CD4-positive, alpha-beta memory T cell (primary cell): ENCODE data around the gene RNU6-1. TPM values are rescaled to one million over a fixed set of nuclear protein-coding genes. Genes with fewer than 3 reads are reported as not detected.

Source experiments
- CTCF ChIA-PET: fragments of 350-600 bp; sonication (Branson Sonifier 250); formaldehyde crosslinking; loops from one replicate; lab custom pipeline; 2021; ENCODE audit warnings: inconsistent platforms; ENCODE audit not compliant: partially characterized antibody; lab: Charles Lee
- POLR2A ChIA-PET: fragments of 350-600 bp; sonication (Branson Sonifier 250); formaldehyde crosslinking; loops from one replicate; lab custom pipeline; 2021; ENCODE audit not compliant: partially characterized antibody; lab: Charles Lee
- DNase-seq, 5 donors: peaks; one replicate each; pipeline versions ENCODE4 v3.0.0 to v3.0.0-alpha.2; 2020 to 2022; ENCODE audit warnings: mixed read lengths in 1 of 5
- H3K27ac ChIP-seq: one replicate; pipeline ENCODE4 v1.7.0; 2013; ENCODE audit warnings: low read depth, low read length
- H3K27me3 ChIP-seq: 2 replicates; pipeline ENCODE4 v1.7.0; 2013; ENCODE audit warnings: mild to moderate bottlenecking, low read length, moderate library complexity; ENCODE audit not compliant: insufficient read depth
- H3K36me3 ChIP-seq: 2 replicates; pipeline ENCODE4 v1.7.0; 2013; ENCODE audit warnings: mild to moderate bottlenecking, low read length, moderate library complexity; ENCODE audit not compliant: insufficient read depth
- H3K4me1 ChIP-seq: 2 replicates; pipeline ENCODE4 v1.7.0; 2013; ENCODE audit warnings: mild to moderate bottlenecking, low read length, moderate library complexity; ENCODE audit not compliant: insufficient read depth
- H3K4me3 ChIP-seq, 2 donors: one replicate each; pipeline ENCODE4 v1.7.0; 2013; ENCODE audit warnings: low read length in 2 of 2, mild to moderate bottlenecking in 1 of 2
- H3K9me3 ChIP-seq, 2 donors: one replicate each; pipeline ENCODE4 v1.7.0; 2013; ENCODE audit warnings: low read length in 2 of 2, control low read depth in 1 of 2; ENCODE audit not compliant: control insufficient read depth in 1 of 2
- H3K27ac Mint-ChIP-seq, 7 donors: one replicate each; pipeline ENCODE4 v1.8.0; 2020 to 2021; ENCODE audit warnings: mixed read lengths in 7 of 7, mild to moderate bottlenecking in 6 of 7, inconsistent platforms in 3 of 7, moderate library complexity in 3 of 7
- H3K27me3 Mint-ChIP-seq, 2 donors: one replicate each; pipeline ENCODE4 v1.8.0; 2020 to 2021; ENCODE audit warnings: mixed read lengths in 2 of 2
- H3K36me3 Mint-ChIP-seq, 2 donors: one replicate each; pipeline ENCODE4 v1.8.0; 2020 to 2021; ENCODE audit warnings: mixed read lengths in 2 of 2, inconsistent platforms in 1 of 2, mild to moderate bottlenecking in 1 of 2
- H3K4me1 Mint-ChIP-seq, 4 donors: one replicate each; pipeline ENCODE4 v1.8.0; 2020 to 2021; ENCODE audit warnings: mixed read lengths in 4 of 4, mild to moderate bottlenecking in 1 of 4
- H3K4me3 Mint-ChIP-seq, 8 donors: one replicate each; pipeline ENCODE4 v1.8.0; 2020 to 2021; ENCODE audit warnings: mixed read lengths in 8 of 8, mild to moderate bottlenecking in 7 of 8, moderate library complexity in 6 of 8, inconsistent platforms in 3 of 8
- H3K9me3 Mint-ChIP-seq, 8 donors: one replicate each; pipeline ENCODE4 v1.8.0; 2020 to 2021; ENCODE audit warnings: mixed read lengths in 8 of 8, mild to moderate bottlenecking in 5 of 8, inconsistent platforms in 3 of 8, moderate library complexity in 1 of 8
- intact Hi-C: fragments of 100-400 bp; cut with micrococcal nuclease; formaldehyde crosslinking; loops from one replicate; pipeline ENCODE4 v1.15.1; 2023
- polyA plus RNA-seq, 2 donors: library from polyadenylated mRNA; unstranded; fragments of 300-500 nt; fragmentation: Illumina TruSeq; gene quantifications; one replicate each; pipeline ENCODE4 v1.2.3, GENCODE V29; 2021
- total RNA-seq, 2 experiments: library from RNA; stranded (reverse); gene quantifications; one replicate each; pipeline ENCODE4 v1.2.3, GENCODE V29; 2021

The RNU6-1 gene
- total and polyA plus RNA-seq, 4 experiments from 2014 or later: not detected

DNA sequence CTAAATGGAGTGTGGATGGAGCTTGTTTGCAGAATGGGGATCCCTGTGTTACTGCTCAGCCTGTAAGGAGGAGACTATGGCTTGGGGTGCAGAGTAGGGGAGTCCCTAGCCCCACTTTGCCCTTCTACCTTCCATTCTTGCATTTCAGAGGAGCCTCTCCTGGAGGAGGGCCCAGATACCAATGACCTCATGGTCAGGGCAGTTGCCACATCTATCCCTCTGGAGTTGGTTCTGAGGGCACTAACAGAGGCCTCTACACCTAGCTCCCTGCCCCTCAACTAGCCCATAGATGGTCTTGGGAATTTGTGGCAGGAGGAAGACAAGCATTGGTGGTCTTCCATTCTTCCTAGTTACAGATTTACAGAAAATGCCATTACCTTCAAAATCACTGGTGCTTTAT lies 8.5 kb downstream of the RNU6-1 start:
- H3K4me1 ChIP-seq: peaks cover 65% of the 10 kb centered on the region
- Mint-ChIP-seq H3K9me3 (peaks cover 0 to 9% (median 0%) of the 10 kb centered on the region in 8 donors), H3K4me1 (peaks cover 25 to 79% (median 46%) of the 10 kb centered on the region in 4 donors)

DNA sequence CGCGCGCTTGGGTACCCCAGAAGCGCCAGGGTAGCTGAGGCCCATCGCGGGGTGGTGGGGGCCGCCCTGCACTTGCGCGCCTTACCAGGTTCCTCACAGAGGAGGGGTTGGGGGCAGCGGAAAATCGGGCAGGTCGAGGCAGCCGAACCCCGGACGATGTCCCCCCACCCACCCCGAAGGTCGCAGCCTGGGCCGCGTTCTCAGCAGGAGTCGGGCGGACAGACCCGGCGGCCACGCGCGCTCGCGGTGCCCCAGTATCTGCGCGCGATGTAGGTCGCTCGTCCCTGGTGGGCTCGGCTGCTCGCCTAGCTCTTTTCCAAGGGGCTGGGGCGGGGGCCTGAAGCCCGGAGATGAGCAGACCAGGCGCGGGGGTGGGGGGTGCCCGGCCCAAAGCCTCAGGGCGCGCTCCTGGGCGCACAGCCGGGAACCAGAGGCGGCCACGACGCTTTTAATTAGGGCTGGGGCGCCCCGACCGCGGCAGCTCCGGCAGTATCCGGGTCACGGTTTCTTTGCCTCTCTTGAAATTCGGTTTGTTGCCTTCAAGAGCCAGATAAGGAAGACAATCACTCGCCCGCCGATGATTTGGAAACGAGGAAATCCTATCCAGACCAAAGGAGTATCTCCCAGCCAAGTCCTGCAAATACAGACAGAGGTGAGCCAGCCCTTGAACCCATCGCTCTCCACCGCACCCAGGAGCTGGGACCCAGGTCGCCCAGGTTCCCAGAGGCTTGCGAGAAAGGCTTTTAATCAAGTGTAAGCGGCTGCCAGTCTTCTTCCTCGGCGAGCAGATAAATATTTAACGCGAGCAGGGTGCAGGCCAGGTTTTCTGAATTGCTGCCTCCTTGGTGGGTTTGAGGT lies 10.0 kb downstream of the RNU6-1 start:
- no peaks in the 10 kb centered on the region for H3K36me3 Mint-ChIP-seq
- peak overlapping the region in 6 of 8 donors; percentile 35 to 80 (median 54) for H3K4me3 Mint-ChIP-seq
- ChIA-PET POLR2A (interaction anchor here (0.8 to 1.6 kb wide), 3 partner anchors 43 to 367 kb away, joined by 3 to 4 read pairs (median 3); no protein-coding TSS in a partner anchor), CTCF (interaction anchor here (1.8 kb wide), 1 partner anchor 373 kb away, joined by 5 read pairs; no protein-coding TSS in a partner anchor)
- Histone ChIP-seq H3K4me1 (peaks cover 61% of the 10 kb centered on the region), H3K4me3 (no peak overlapping the region), H3K36me3 (no peaks in the 10 kb centered on the region), H3K9me3 (no peaks in the 10 kb centered on the region), H3K27me3 (peaks cover 47% of the 10 kb centered on the region), H3K27ac (no peak overlapping the region)
- DNase-seq: peak in 2 of 5 donors; percentile 9 to 32
- peaks cover 30 to 77% (median 44%) of the 10 kb centered on the region in 4 donors for H3K4me1 Mint-ChIP-seq
- intact Hi-C loops: loop anchor here (10.0 kb wide), 1 partner anchor 1125 kb away; the partner anchor contains the start of gene SMAD6
- peaks cover 51 to 60% of the 10 kb centered on the region in 2 donors for H3K27me3 Mint-ChIP-seq
- H3K27ac Mint-ChIP-seq: peak overlapping the region in 1 of 7 donors; percentile 77
- peaks cover 0 to 9% (median 0%) of the 10 kb centered on the region in 8 donors for H3K9me3 Mint-ChIP-seq

More for the DNA sequence above, 8.5 kb downstream of the RNU6-1 start:
- Mint-ChIP-seq H3K27me3 (peaks cover 46 to 54% of the 10 kb centered on the region in 2 donors), H3K4me3 (peak overlapping the region in 1 of 8 donors; percentile 17), H3K27ac (peak overlapping the region in 1 of 7 donors; percentile 77), H3K36me3 (no peaks in the 10 kb centered on the region)
- CTCF ChIA-PET: interaction anchor here (0.9 to 2.7 kb wide), 4 partner anchors 16 to 374 kb away, joined by 3 to 15 read pairs (median 4); no protein-coding TSS in a partner anchor
- POLR2A ChIA-PET: interaction anchor here (2.6 kb wide), 1 partner anchor 48 kb away, joined by 16 read pairs; no protein-coding TSS in a partner anchor
- Histone ChIP-seq H3K27me3 (peaks cover 55% of the 10 kb centered on the region), H3K9me3 (no peaks in the 10 kb centered on the region), H3K36me3 (no peaks in the 10 kb centered on the region), H3K27ac (no peak overlapping the region), H3K4me3 (no peak overlapping the region)
- intact Hi-C loops: loop anchor here (10.0 kb wide), 1 partner anchor 1127 kb away; the partner anchor contains the start of gene SMAD6
- DNase-seq: peak in 1 of 5 donors; percentile 12

DNA sequence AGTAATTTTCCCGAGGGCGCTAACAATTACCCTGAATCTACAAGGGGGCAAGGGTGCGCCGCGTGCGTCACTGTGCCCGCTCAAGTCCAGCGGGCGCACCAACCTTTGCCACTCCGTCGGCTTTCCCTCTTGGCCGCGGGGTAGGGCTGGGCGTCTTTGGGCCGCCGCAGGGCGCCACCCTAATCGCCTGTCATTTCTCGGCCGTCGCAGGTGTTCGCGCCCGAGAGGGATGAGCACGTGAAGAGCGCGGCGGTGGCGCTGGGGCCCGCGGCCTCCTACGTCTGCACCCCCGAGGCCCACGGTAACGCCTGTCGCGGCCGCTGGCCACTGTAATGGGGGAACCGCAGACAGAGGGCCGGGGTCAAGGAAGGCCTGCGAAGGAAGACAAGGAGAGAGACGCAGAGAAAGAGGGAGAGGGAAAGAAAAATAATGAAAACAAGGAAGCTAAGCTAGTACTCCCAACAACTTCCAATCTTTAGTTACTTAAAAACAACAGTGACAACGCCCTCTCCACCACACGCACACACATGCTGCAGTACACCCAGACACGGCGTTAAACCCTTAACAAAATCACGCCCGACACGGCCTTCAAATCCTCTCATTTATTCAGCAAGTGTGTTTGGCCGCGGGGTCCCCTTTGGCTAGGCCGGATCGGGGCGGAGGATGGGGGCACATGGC lies 10.7 kb downstream of the RNU6-1 start:
- Histone ChIP-seq H3K27ac (no peak overlapping the region), H3K4me1 (peaks cover 62% of the 10 kb centered on the region), H3K4me3 (no peak overlapping the region), H3K27me3 (peaks cover 48% of the 10 kb centered on the region), H3K9me3 (no peaks in the 10 kb centered on the region), H3K36me3 (no peaks in the 10 kb centered on the region)
- ChIA-PET CTCF (no interaction called here), POLR2A (interaction anchor here (0.8 to 1.6 kb wide), 3 partner anchors 42 to 367 kb away, joined by 3 to 4 read pairs (median 3); no protein-coding TSS in a partner anchor)
- intact Hi-C loops: no loop called here
- H3K27me3 Mint-ChIP-seq: peaks cover 48 to 62% of the 10 kb centered on the region in 2 donors
- H3K4me3 Mint-ChIP-seq: peak overlapping the region in 7 of 8 donors; percentile 34 to 80 (median 63)
- H3K9me3 Mint-ChIP-seq: peaks cover 0 to 10% (median 0%) of the 10 kb centered on the region in 8 donors
- DNase-seq: peak in 2 of 5 donors; percentile 14 to 22
- no peaks in the 10 kb centered on the region for H3K36me3 Mint-ChIP-seq
- H3K4me1 Mint-ChIP-seq: peaks cover 29 to 77% (median 42%) of the 10 kb centered on the region in 4 donors
- peak overlapping the region in 1 of 7 donors; percentile 45 for H3K27ac Mint-ChIP-seq

DNA sequence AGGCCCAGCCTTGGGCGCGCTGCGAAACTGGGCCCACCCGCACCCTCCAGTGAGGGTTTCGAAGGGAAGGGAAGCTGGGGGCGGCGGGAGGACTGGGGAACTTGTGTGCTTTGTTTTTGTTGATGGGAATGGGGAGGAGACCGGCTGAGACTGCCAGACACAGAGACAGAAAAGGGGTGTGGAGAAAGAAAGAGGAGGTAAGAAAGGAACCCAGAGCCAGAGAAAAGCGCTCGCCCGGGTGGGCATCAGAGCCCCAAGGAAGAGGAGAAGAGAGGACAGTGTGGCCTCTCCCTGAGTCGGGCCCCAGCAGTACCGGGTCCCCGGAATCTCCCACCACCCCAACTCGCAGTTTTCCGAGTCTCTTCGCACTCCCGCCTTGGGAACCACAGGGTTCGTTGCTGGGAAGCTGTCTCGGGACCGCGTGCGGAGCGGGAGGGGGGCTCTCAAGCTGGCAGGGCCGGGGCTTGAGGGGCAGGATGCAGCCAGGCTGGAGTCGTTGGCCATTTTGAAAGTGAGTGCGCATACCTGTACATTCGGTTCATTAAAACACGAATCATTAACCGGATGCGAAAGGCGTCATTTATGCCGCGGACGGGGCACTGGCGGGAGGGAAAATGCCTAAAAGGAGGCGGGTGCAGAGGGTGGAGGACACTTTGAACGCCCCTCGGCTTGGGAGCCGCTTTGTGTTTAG lies 11.4 kb downstream of the RNU6-1 start:
- POLR2A ChIA-PET: interaction anchor here (1.3 to 1.6 kb wide), 2 partner anchors 13 to 366 kb away, joined by 3 to 4 read pairs; no protein-coding TSS in a partner anchor
- no peaks in the 10 kb centered on the region for H3K9me3 ChIP-seq
- peaks cover 32 to 77% (median 43%) of the 10 kb centered on the region in 4 donors for H3K4me1 Mint-ChIP-seq

DNA sequence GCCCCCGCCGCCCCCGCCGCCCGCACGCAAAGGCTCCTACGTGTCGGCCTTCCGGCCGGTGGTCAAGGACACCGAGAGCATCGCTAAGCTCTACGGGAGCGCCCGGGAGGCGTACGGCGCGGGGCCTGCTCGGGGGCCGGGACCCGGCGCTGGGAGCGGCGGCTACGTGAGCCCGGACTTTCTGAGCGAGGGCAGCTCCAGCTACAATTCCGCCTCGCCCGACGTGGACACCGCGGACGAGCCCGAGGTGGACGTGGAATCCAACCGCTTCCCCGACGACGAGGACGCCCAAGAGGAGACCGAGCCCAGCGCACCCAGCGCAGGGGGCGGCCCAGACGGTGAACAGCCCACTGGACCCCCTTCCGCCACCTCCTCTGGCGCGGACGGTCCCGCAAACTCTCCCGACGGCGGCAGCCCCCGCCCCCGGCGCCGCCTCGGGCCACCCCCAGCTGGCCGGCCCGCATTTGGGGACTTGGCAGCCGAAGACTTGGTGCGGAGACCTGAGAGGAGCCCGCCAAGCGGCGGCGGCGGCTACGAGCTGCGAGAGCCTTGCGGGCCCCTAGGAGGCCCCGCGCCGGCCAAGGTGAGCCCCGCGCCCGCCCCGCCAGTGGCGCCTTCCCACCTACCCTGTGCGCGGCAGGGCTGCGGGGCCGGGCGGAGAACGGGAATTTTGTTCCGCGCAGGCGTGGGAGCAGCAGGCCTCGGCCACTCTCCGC lies 12.1 kb downstream of the RNU6-1 start:
- Mint-ChIP-seq H3K4me3 (peak overlapping the region in 1 of 8 donors; percentile 30), H3K27me3 (peaks cover 47 to 57% of the 10 kb centered on the region in 2 donors), H3K27ac (peak overlapping the region in 1 of 7 donors; percentile 45), H3K36me3 (no peaks in the 10 kb centered on the region), H3K4me1 (peaks cover 27 to 71% (median 38%) of the 10 kb centered on the region in 4 donors), H3K9me3 (peaks cover 0 to 13% (median 0%) of the 10 kb centered on the region in 8 donors)
- POLR2A ChIA-PET: interaction anchor here (1.6 kb wide), 1 partner anchor 13 kb away, joined by 4 read pairs; no protein-coding TSS in a partner anchor
- Histone ChIP-seq H3K4me1 (peaks cover 58% of the 10 kb centered on the region), H3K27ac (no peak overlapping the region), H3K4me3 (no peak overlapping the region), H3K9me3 (no peaks in the 10 kb centered on the region), H3K27me3 (peaks cover 45% of the 10 kb centered on the region), H3K36me3 (no peaks in the 10 kb centered on the region)
- CTCF ChIA-PET: interaction anchor here (0.7 kb wide), 1 partner anchor 43 kb away, joined by 3 read pairs; no protein-coding TSS in a partner anchor
- DNase-seq: peak in 2 of 5 donors; percentile 6 to 28
- intact Hi-C loops: no loop called here

More for the DNA sequence above, 11.4 kb downstream of the RNU6-1 start:
- CTCF ChIA-PET: no interaction called here
- H3K27ac ChIP-seq: no peak overlapping the region
- Mint-ChIP-seq H3K36me3 (no peaks in the 10 kb centered on the region), H3K4me3 (peak overlapping the region; percentile 20 to 81 (median 58)), H3K27me3 (peaks cover 52 to 62% of the 10 kb centered on the region in 2 donors), H3K9me3 (peaks cover 0 to 15% (median 0%) of the 10 kb centered on the region in 8 donors), H3K27ac (peak overlapping the region in 4 of 7 donors; percentile 29 to 75 (median 44))
- peaks cover 62% of the 10 kb centered on the region for H3K4me1 ChIP-seq
- no peak overlapping the region for H3K4me3 ChIP-seq
- intact Hi-C loops: no loop called here
- DNase-seq: peak in 2 of 5 donors; percentile 12 to 18
- no peaks in the 10 kb centered on the region for H3K36me3 ChIP-seq
- H3K27me3 ChIP-seq: peaks cover 48% of the 10 kb centered on the region
